Measurements from ENCODE around the gene VENTX. TPM values are rescaled to one million over a fixed set of nuclear protein-coding genes. Genes with fewer than 3 reads are reported as not detected.
"Not testable (repeated sequence)": the region's sequence is repeated elsewhere in the genome, so short reads cannot be mapped to it uniquely, and the experiment has no call there.

Gene VENTX
- polyA plus RNA-seq, 4 donors = 0.10 to 0.34 (median 0.23) TPM

- DNase-seq (ENCODE audit: low read depth in 4 of 4, low spot score in 3 of 4) = no peak
Measured at GRCh38 chr10:133251388-133252222, 13.9 kb downstream of the VENTX start.

DNA sequence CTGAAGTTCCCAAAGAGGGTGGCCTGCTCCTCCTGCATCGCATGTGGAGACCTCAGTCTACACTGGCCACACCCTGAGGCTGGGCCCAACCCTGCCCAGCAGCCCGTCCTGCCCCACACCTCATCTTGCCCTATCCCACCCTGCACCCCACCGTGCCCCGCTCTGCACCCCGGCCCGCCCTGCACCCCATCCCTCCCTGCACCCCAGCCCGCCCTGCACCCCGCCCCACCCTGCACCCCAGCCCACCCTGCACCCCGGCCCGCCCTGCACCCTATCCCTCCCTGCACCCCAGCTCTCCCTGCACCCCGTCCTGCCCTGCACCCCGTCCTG, 14.5 kb downstream of the VENTX start:
- no peak for DNase-seq (ENCODE audit: low read depth in 4 of 4, low spot score in 3 of 4)

DNA sequence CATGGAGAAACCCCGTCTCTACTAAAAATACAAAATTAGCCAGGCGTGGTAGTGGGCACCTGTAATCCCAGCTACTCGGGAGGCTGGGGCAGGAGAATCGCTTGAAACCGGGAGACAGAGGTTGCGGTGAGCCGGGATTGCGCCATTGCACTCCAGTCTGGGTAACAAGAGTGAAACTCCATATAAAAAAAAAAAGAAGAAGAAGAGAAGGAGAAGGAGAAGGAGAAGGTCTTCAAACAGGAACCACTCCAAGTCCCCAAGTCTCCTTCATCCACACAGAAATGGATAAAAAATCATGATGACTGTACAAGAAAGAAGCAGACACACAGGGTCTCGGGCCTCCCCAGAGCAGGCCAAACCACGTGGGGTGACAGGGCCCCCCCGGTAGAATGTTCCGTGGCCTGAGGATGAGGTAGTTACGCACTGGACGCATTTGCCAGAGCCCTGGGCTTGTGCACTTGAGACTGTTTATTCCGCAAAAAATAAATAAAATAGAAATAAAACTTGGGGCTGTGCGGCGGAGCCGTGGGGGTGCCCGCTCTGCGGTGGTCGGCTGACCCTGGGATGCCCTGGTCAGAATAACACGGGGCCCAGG, 15.8 kb downstream of the VENTX start:
- no peak for DNase-seq (ENCODE audit: low read depth in 4 of 4, low spot score in 3 of 4)

DNA sequence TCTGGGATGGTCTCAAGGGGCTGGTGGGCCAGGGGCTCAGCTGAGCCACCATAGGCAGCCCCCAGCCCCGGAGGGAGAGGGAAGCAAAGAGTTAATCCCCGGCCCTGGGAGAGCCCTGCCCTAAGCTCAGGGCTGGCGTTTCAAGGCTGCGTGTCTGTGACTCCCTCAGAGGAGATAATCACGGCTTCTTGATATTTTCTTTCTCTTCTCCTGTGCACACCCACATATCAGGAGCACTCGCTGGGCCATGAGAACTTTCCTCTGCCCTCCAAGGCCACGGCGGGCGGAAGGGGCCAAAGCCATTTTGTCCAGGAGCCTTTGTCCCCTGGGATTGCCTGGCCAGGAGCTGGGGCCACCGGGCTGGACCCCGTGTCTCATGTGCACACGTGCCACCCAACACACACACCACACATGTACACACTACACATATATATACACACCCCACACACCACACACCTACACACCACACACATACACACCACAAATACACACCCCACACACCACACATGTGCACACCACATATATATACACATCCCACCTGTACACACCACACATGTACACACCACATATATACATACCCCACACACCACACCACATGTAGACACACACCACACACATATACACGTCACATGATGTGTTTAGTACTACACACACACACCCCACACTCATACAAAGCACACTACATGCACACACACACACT, 16.9 kb downstream of the VENTX start:
- no peak for DNase-seq (ENCODE audit: low read depth in 4 of 4, low spot score in 3 of 4)

DNA sequence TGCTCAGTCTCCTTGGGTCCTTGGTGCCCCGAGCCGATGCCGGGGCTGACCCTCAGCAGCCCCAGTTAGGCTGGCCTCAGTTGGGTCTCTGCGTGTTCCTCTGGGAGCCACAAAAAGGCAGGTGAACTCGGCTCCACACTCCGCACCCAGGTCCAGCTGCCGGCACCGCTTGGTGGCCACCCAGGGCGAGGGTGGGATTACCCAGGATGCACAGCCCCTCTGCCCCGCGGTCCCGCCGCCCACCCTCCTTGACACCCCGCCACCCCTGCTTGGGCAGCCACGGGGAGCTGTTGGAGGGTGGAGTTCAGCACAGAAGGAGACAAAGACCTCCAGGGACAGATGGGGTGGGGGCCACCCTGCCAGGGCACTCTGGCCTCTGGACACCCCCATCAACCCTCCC, 17.7 kb downstream of the VENTX start:
- no peak for DNase-seq (ENCODE audit: low read depth in 4 of 4, low spot score in 3 of 4)

DNA sequence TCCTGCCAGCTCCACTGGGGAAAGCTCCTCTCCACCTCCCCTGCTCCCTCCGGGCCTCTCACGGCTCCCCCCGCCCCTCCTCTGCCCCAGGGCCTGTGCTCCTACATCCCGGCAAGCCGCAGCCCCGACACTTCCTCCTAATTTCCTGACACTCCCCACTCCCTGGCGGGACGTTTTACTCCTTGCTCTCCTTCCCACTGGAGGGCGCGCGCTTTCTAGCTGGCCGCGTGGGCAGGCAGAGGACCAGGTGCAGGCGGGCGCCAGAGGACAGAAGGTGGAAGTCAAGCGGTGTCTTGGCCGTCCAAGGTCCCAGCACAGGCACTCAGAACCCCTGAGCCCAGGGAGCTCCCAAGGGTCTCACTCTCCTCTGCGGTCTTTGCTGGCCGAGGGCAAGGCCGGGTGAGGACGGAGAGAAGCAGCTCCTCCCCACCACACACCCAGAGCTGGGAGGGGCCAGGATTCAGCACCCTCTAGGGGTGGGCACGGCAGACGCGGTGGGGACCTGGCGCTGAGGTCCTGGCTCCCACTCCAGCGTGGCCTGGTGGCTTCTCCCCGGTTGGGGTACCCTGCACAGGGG, 19.9 kb downstream of the VENTX start:
- no peak for DNase-seq (ENCODE audit: low read depth in 4 of 4, low spot score in 3 of 4)

- no peak for DNase-seq (ENCODE audit: low read depth in 4 of 4, low spot score in 3 of 4)
Measured at GRCh38 chr10:133258066-133258817, 20.6 kb downstream of the VENTX start.

DNA sequence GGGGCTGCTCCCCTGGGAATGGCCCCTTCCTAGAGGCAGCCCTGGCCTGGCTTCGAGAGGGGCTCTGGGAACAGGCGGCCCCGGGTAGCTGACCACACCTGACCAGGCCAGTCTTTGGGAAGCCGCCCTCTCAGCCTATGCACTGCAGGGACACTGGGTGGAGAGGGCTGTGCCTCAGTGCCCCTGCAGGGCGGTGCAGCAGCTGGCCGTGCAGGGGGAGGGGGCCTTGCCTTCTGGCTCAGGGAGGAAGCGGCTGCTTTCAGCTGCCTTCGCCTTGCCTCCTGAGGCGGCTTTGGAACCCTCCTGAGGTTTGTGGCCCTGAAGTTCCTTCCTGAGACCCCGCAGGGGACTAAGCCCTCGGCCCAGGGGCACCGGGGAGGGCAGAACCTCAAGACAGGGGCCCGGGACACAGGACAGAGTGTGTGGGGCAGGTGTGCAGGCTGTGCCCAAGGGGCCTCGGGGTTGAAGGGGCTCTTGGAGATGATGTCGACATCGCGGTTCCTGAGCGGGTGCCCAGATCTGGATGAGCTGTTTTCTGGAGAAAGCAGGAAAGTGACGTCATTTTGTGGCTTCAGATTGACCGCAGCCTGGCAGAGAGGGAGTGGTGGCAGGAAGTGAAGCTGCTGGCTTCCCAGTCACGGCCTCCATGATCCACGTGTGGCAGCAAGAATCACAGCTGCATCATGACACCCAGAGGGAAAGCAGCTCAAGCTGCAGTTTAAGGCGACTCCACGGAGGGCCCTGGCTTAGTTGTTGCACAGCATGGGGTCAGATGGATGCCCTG, 21.4 kb downstream of the VENTX start:
- DNase-seq (ENCODE audit: low read depth in 4 of 4, low spot score in 3 of 4) = no peak

DNA sequence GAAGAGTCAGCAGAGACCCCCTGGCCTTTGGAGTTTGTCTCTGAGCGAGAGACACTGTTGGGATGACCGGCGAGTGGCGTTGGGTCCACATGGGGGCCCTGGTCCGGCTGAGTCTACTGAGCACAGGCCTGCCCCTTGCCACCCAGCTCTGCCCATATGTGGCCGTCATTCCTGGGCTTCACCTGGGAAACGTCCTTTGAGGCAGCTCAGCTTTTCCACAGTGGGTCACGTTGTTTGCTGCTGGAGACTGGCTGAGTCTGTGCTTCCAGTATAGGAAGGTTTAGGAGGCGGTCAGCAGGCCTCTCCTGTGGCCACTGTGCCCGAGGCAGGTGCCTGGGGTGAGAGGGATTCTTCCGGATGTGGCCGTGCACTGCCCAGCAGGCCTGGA, 21.9 kb downstream of the VENTX start:
- DNase-seq (ENCODE audit: low read depth in 4 of 4, low spot score in 3 of 4) = no peak

GRCh38 chr10:133260895-133261725, 23.5 kb downstream of the VENTX start:
- no peak for DNase-seq (ENCODE audit: low read depth in 4 of 4, low spot score in 3 of 4)

GRCh38 chr10:133261726-133262325, 24.2 kb downstream of the VENTX start:
- DNase-seq (ENCODE audit: low read depth in 4 of 4, low spot score in 3 of 4) = no peak

GRCh38 chr10:133262696-133263095, 25.0 kb downstream of the VENTX start:
- DNase-seq (ENCODE audit: low read depth in 4 of 4, low spot score in 3 of 4) = no peak

GRCh38 chr10:133263674-133264073, 26.0 kb downstream of the VENTX start:
- DNase-seq (ENCODE audit: low read depth in 4 of 4, low spot score in 3 of 4) = no peak

- no peak for DNase-seq (ENCODE audit: low read depth in 4 of 4, low spot score in 3 of 4)
Measured at GRCh38 chr10:133264461-133264860, 26.8 kb downstream of the VENTX start.

DNA sequence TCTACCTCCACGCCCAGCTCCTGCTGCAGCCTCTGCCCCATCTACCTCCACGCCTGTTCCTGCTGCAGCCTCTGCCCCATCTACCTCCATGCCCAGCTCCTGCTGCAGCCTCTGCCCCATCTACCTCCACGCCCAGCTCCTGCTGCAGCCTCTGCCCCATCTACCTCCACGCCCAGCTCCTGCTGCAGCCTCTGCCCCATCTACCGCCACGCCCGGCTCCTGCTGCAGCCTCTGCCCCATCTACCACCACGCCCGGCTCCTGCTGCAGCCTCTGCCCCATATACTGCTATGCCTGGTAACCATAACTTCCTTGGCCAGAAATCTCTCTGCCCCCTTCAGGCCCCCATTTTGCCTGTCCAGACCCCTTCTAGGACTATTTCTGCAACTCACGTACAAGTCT, 27.4 kb downstream of the VENTX start:
- not testable (repeated sequence) for DNase-seq (ENCODE audit: low read depth in 4 of 4, low spot score in 3 of 4)

- no peak for DNase-seq (ENCODE audit: low read depth in 4 of 4, low spot score in 3 of 4)
Measured at GRCh38 chr10:133266056-133266795, 28.6 kb downstream of the VENTX start.

DNA sequence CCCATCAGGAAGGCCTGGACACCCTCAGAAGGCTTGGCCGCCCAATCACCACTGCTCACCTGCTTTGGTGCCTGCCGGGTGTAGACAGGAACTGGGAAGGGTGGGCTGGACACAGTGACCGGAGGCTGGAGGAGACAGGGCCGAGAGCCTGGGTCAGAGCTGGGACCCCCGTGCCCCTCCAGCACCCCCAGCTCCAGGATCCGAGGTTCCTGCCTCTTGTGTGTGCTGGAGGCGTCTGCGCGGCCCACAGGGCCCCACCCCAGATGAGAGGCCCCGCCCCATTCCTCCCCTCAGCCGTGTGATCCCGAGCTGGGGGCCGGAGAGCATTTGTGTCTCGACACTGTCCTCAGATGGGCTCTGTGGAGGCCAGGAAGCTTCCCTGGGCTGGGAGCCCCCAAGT, 29.6 kb downstream of the VENTX start:
- no peak for DNase-seq (ENCODE audit: low read depth in 4 of 4, low spot score in 3 of 4)

DNA sequence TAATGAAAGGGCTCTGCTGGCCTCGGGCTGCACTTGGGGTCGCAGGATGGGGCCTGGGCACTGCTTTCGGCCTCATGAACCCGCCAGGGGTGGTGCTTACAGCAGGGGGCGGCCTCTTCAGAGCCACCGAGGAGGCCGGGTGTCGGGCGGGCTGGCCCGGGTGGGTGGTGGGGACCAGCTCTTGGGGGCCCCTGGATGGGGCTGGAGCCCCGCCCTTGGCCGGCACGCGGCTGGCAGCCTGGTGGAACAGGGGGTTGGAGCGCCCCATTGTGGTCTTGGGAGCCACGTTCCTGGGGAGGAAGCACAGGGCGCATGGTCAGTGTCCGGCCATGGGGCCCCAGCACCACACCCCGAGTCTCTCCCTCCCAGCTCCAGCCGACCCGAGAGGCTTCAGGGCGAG, 30.2 kb downstream of the VENTX start:
- DNase-seq (ENCODE audit: low read depth in 4 of 4, low spot score in 3 of 4) = no peak

Measured in left renal pelvis (tissue), 4 donors.